Loucy (cell line): ENCODE data around the gene TPRG1L.
A peak's percentile ranks its signal among the peaks of the same experiment; 100 is the strongest.

ENCODE experiments used
- H2AFZ ChIP-seq: fragments of 200-600 bp; sonication (generic); 2 replicates; pipeline ENCODE4 v1.6.0; 2016; ENCODE audit warnings: antibody characterized with exemption, mild to moderate bottlenecking, low read length, moderate library complexity
- H3F3A ChIP-seq: fragments of 200-600 bp; 2 replicates; pipeline ENCODE4 v1.6.0; 2016; ENCODE audit warnings: antibody characterized with exemption, low read depth, mild to moderate bottlenecking
- H3K27me3 ChIP-seq: fragments of 200-600 bp; sonication (generic); 2 replicates; pipeline ENCODE4 v1.6.1; 2014; ENCODE audit warnings: low read length, mild to moderate bottlenecking; ENCODE audit not compliant: insufficient read depth, poor library complexity, severe bottlenecking
- H3K36me3 ChIP-seq: fragments of 200-600 bp; sonication (generic); 2 replicates; pipeline ENCODE4 v1.6.1; 2016; ENCODE audit warnings: low read length; ENCODE audit not compliant: insufficient read depth
- H3K4me1 ChIP-seq: fragments of 200-600 bp; sonication (generic); 2 replicates; pipeline ENCODE4 v1.5.1; 2014; ENCODE audit warnings: low read length, mild to moderate bottlenecking; ENCODE audit not compliant: insufficient read depth, poor library complexity, severe bottlenecking
- H3K4me2 ChIP-seq: fragments of 200-600 bp; sonication (generic); 2 replicates; pipeline ENCODE4 v1.6.0; 2014; ENCODE audit warnings: antibody characterized with exemption, low read length, low read depth, mild to moderate bottlenecking; ENCODE audit not compliant: poor library complexity, severe bottlenecking
- H3K4me3 ChIP-seq: fragments of 200-600 bp; sonication (generic); 2 replicates; pipeline ENCODE4 v1.5.1; 2014; ENCODE audit warnings: low read length, mild to moderate bottlenecking, mixed read lengths; ENCODE audit not compliant: poor library complexity, severe bottlenecking
- H3K79me2 ChIP-seq: fragments of 200-600 bp; sonication (generic); 2 replicates; pipeline ENCODE4 v1.6.1; 2014; ENCODE audit warnings: low read length; ENCODE audit not compliant: insufficient read depth
- H3K9ac ChIP-seq: fragments of 200-600 bp; sonication (generic); 2 replicates; pipeline ENCODE4 v1.6.0; 2014; ENCODE audit warnings: mild to moderate bottlenecking, low read depth, low read length, moderate library complexity; ENCODE audit not compliant: poor library complexity, severe bottlenecking
- H3K9me2 ChIP-seq: fragments of 200-600 bp; sonication (generic); replicated peaks from 2 replicates; pipeline ENCODE4 v1.6.1; 2016; ENCODE audit warnings: low read depth, low read length, mixed read lengths
- H3K9me3 ChIP-seq: fragments of 200-600 bp; sonication (generic); 2 replicates; pipeline ENCODE4 v1.6.1; 2014; ENCODE audit warnings: mild to moderate bottlenecking, antibody characterized with exemption, low read length, low read depth; ENCODE audit not compliant: insufficient read depth
- H4K20me1 ChIP-seq: fragments of 200-600 bp; sonication (generic); 2 replicates; pipeline ENCODE4 v1.6.0; 2014; ENCODE audit warnings: antibody characterized with exemption, low read length, mild to moderate bottlenecking; ENCODE audit not compliant: insufficient read depth, poor library complexity, severe bottlenecking
- CTCF ChIP-seq: fragments of 200-600 bp; sonication (generic); conservative IDR thresholded peaks from 2 replicates; pipeline ENCODE4 v1.5.1; 2014; ENCODE audit warnings: mild to moderate bottlenecking, antibody characterized with exemption, low read length
- EZH2phosphoT487 ChIP-seq: fragments of 200-600 bp; IDR thresholded peaks from 2 replicates; pipeline ENCODE4 v1.6.1; 2018; ENCODE audit warnings: antibody characterized with exemption, mild to moderate bottlenecking, moderate library complexity, borderline replicate concordance

TPRG1L gene

DNA sequence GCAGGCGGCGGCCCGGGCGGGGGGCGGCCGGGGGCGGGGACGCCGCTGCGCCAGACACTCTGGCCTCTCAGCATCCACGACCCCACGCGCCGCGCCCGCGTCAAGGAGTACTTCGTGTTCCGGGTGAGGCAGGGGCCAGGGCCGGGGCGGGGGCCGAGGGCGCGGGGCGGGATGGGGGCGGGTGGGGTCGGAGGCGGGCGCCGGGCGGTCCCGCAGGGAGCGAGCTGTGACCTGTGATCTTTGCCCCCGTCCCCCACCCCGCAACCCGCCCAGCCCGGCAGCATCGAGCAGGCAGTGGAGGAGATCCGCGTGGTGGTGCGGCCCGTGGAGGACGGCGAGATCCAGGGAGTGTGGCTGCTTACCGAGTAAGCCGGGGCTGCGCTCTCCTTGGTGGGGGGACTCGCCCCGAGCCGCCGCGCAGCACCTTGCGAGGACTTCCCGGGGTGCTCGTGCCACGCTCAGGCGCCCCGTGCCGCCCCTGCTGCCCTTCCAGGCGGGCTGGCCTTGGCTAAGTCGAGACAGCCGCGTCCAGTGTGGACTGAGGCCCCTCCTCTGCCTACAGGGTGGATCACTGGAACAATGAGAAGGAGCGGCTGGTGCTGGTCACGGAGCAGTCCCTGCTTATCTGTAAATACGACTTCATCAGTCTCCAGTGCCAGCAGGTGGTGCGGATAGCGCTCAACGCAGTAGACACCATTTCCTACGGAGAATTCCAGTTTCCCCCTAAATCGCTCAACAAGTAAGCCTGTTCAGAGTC, 514 bp downstream of the TPRG1L start:
- Histone ChIP-seq H3K9me3 (no peaks in the 10 kb centered on the region), H2AFZ (no peak overlapping the region), H3K27me3 (no peaks in the 10 kb centered on the region), H3F3A (no peaks in the 10 kb centered on the region), H3K9me2 (no peaks in the 10 kb centered on the region), H3K36me3 (peaks cover 4% of the 10 kb centered on the region; the same call in 1 of the 2 replicates), H3K4me3 (peak overlapping the region; percentile 93), H3K79me2 (peaks cover 9% of the 10 kb centered on the region; the same call in 1 of the 2 replicates), H3K4me2 (peak overlapping the region; percentile 77), H3K9ac (peak overlapping the region; percentile 76), H4K20me1 (no peaks in the 10 kb centered on the region), H3K4me1 (peaks cover 15% of the 10 kb centered on the region)
- TF ChIP-seq CTCF (no peak), EZH2phosphoT487 (no peak)

GRCh38 chr1:3626025-3626424, 1.2 kb downstream of the TPRG1L start:
- H4K20me1 ChIP-seq, result no peaks in the 10 kb centered on the region
- H3K9me3 ChIP-seq, result no peaks in the 10 kb centered on the region
- no peak for TF ChIP-seq EZH2phosphoT487
- no peak for TF ChIP-seq CTCF
- peaks cover 9% of the 10 kb centered on the region; the same call in 1 of the 2 replicates for H3K79me2 ChIP-seq
- H3F3A ChIP-seq, result no peaks in the 10 kb centered on the region
- H3K36me3 ChIP-seq, result peaks cover 5% of the 10 kb centered on the region; the same call in 1 of the 2 replicates
- H3K9me2 ChIP-seq, result no peaks in the 10 kb centered on the region
- peaks cover 13% of the 10 kb centered on the region for H3K4me1 ChIP-seq
- H3K27me3 ChIP-seq, result no peaks in the 10 kb centered on the region
- H2AFZ ChIP-seq, result no peak overlapping the region
- peak overlapping the region; percentile 77 for H3K4me2 ChIP-seq
- peak overlapping the region; percentile 93 for H3K4me3 ChIP-seq
- H3K9ac ChIP-seq, result peak overlapping the region; percentile 76

DNA sequence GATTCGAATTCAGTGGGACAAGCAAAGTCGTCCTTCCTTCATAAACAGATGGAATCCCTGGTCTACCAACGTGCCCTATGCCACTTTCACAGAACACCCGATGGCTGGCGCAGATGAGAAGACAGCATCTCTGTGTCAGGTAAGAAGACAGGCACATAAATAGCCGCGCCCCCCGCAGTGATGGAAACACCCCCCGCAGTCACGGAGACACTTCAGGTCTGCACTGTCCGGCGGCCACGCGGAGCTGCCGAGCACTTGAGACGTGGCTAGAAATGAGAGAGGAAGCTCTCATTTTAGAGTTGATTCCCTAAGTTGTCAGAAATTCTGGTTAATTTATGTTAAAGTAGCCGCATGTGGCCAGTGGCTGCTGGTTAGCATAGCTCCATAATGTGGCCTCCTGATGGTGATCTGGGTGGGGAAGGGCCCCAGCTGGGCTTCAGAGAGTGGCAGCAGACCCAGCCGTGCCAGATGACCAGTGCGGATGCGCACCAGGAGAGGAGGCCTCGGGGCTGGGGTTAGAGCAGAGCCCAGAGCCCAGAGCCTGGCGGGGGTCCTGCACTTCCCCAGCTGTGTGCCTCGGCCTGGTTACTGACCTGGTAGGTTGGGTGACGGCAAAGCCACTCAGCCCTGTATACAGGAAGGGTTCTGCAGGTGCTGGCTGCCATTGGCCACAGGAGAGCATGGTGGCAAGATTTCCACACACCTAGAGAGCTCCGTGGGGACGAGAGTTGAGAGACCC, 2.9 kb downstream of the TPRG1L start:
- Histone ChIP-seq H3F3A (no peaks in the 10 kb centered on the region), H4K20me1 (no peaks in the 10 kb centered on the region), H3K4me1 (peaks cover 13% of the 10 kb centered on the region), H3K79me2 (peaks cover 9% of the 10 kb centered on the region; the same call in 1 of the 2 replicates), H3K9me3 (no peaks in the 10 kb centered on the region), H3K27me3 (no peaks in the 10 kb centered on the region), H3K36me3 (peaks cover 5% of the 10 kb centered on the region; the same call in 1 of the 2 replicates), H3K9ac (no peak overlapping the region), H3K4me2 (no peak overlapping the region), H3K4me3 (no peak overlapping the region), H3K9me2 (no peaks in the 10 kb centered on the region), H2AFZ (no peak overlapping the region)
- TF ChIP-seq EZH2phosphoT487, result no peak
- no peak for TF ChIP-seq CTCF
